Measurements from ENCODE around the gene FRMD5. TPM values are rescaled to one million over a fixed set of nuclear protein-coding genes. Genes with fewer than 3 reads are reported as not detected.

FRMD5 gene
- polyA plus RNA-seq, 2 of the 4 experiments (the other 2 are of a cell fraction): 2.5 to 3.6 TPM

DNA sequence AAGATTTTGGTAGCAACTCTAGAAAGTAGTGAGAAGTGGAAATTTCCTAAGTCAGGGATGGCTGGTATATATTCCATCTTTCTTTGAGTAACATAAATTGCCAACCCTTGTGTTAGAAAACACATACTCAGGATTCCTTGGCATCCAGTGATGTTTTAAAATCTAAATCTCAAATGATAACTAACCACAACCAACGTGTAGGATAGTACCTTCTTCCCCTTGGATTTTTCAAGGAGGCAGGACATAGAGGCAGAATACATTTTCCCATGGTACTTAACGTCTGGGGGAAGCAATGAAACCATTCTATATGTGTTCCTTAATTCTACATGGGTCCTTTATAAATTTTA lies 274.8 kb downstream of the FRMD5 start:
- POLR2A ChIA-PET: no interaction called here
- 30% methylated on average over 2 of the region's 2 CpGs for WGBS (ENCODE audit: missing lambda C conversion rate)
- H3K4me1 ChIP-seq: no peaks in the 10 kb centered on the region
- TF ChIP-seq, protein P1, sequence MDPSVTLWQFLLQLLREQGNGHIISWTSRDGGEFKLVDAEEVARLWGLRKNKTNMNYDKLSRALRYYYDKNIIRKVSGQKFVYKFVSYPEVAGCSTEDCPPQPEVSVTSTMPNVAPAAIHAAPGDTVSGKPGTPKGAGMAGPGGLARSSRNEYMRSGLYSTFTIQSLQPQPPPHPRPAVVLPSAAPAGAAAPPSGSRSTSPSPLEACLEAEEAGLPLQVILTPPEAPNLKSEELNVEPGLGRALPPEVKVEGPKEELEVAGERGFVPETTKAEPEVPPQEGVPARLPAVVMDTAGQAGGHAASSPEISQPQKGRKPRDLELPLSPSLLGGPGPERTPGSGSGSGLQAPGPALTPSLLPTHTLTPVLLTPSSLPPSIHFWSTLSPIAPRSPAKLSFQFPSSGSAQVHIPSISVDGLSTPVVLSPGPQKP (IDR thresholded peaks at IDR 0.05; ENCODE audit: low read depth, low read length): no peak
- no peak for TF ChIP-seq CBX2 (IDR thresholded peaks at IDR 0.05; ENCODE audit: borderline replicate concordance, low read depth)
- TF ChIP-seq NR3C1 (IDR thresholded peaks at IDR 0.05): no peak
- TF ChIP-seq SMC3 (IDR thresholded peaks at IDR 0.05): no peak
- TF ChIP-seq ZNF302 (CRISPR knock-in tag; IDR thresholded peaks at IDR 0.05): no peak
- TF ChIP-seq FOXS1 (CRISPR knock-in tag; IDR thresholded peaks at IDR 0.05): no peak
- no peak for TF ChIP-seq MAZ (IDR thresholded peaks at IDR 0.05; ENCODE audit: borderline replicate concordance, low read depth, low read length)
- TF ChIP-seq MYC (IDR thresholded peaks at IDR 0.05; ENCODE audit: borderline replicate concordance, low read length): no peak
- no peak for TF ChIP-seq CBX8 (IDR thresholded peaks at IDR 0.05)
- TF ChIP-seq JUN (IDR thresholded peaks at IDR 0.05): no peak
- no peak for TF ChIP-seq GATA3 (IDR thresholded peaks at IDR 0.05; ENCODE audit: borderline replicate concordance)
- no peak for TF ChIP-seq ATOH8 (CRISPR knock-in tag; IDR thresholded peaks at IDR 0.05; ENCODE audit: low read depth)
- TF ChIP-seq, protein P2, sequence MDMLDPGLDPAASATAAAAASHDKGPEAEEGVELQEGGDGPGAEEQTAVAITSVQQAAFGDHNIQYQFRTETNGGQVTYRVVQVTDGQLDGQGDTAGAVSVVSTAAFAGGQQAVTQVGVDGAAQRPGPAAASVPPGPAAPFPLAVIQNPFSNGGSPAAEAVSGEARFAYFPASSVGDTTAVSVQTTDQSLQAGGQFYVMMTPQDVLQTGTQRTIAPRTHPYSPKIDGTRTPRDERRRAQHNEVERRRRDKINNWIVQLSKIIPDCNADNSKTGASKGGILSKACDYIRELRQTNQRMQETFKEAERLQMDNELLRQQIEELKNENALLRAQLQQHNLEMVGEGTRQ (IDR thresholded peaks at IDR 0.05): no peak
- ATAC-seq (no peak), FAIRE-seq (no peak), DNase-seq (ENCODE audit: low read depth in 1 of 2, low spot score in 1 of 2) (no peak)
- H3K27ac ChIP-seq: no peak overlapping the region
- no peak overlapping the region for H3K4me2 ChIP-seq
- H3K9me3 ChIP-seq: no peaks in the 10 kb centered on the region
- H3K4me3 ChIP-seq: no peak overlapping the region
- CTCF ChIA-PET: interaction anchor here (1.2 kb wide), 1 partner anchor 16 kb away, joined by 4 read pairs; no protein-coding TSS in a partner anchor

- Histone ChIP-seq H3K4me1 (no peaks in the 10 kb centered on the region), H3K27ac (no peak overlapping the region), H3K9me3 (no peaks in the 10 kb centered on the region), H3K4me3 (no peak overlapping the region), H3K4me2 (no peak overlapping the region)
- DNase-seq (ENCODE audit: low read depth in 1 of 2, low spot score in 1 of 2) (no peak), FAIRE-seq (no peak), ATAC-seq (no peak)
- ChIA-PET CTCF (interaction anchor here (0.7 to 1.5 kb wide), 3 partner anchors 16 to 146 kb away, joined by 4 read pairs; no protein-coding TSS in a partner anchor), POLR2A (no interaction called here)
- TF ChIP-seq E2F6 (IDR thresholded peaks at IDR 0.05; ENCODE audit: borderline replicate concordance, low read depth) (no peak), NR3C1 (IDR thresholded peaks at IDR 0.05) (no peak), REST (IDR thresholded peaks at IDR 0.05) (no peak), HDAC2 (IDR thresholded peaks at IDR 0.05) (no peak), BHLHE40 (IDR thresholded peaks at IDR 0.05; ENCODE audit: low read depth, low read length) (no peak), HMGXB4 (CRISPR knock-in tag; IDR thresholded peaks at IDR 0.05; ENCODE audit: borderline replicate concordance) (no peak), EHF (CRISPR knock-in tag; IDR thresholded peaks at IDR 0.05) (no peak), EHMT2 (IDR thresholded peaks at IDR 0.05; ENCODE audit: low read depth) (no peak), MAZ (IDR thresholded peaks at IDR 0.05; ENCODE audit: borderline replicate concordance, low read depth, low read length) (no peak), PHF8 (IDR thresholded peaks at IDR 0.05; ENCODE audit: borderline replicate concordance, low read depth) (no peak), GATA3 (IDR thresholded peaks at IDR 0.05; ENCODE audit: borderline replicate concordance) (no peak), KDM1A (IDR thresholded peaks at IDR 0.05; ENCODE audit: low read depth) (no peak)
- WGBS (ENCODE audit: missing lambda C conversion rate): 79% methylated on average over 5 of the region's 5 CpGs
Observed at GRCh38 chr15:43919540-43920253, 275.4 kb downstream of the FRMD5 start.
